H1 (cell line): ENCODE results near the gene MAGEA9. TPM values are rescaled to one million over a fixed set of nuclear protein-coding genes. Genes with fewer than 3 reads are reported as not detected.

Experiments
- ATF3 ChIP-seq: IDR thresholded peaks from 2 replicates; pipeline ENCODE4 v1.6.1; 2011; ENCODE audit warnings: low read depth, mild to moderate bottlenecking, low read length; ENCODE audit not compliant: insufficient read depth
- CHD1 ChIP-seq: IDR thresholded peaks from 2 replicates; pipeline ENCODE4 v1.6.1; 2012; ENCODE audit warnings: low read depth, low read length, improper control_type of control experiment
- CTCF ChIP-seq, 3 experiments: IDR thresholded peaks; 1 replicate in 2 of 3; 2 replicates in 1 of 3; pipeline versions ENCODE4 v1.5.1 to v1.6.1; 2011; ENCODE audit warnings: low read length in 3 of 3, mild to moderate bottlenecking in 3 of 3, inconsistent platforms in 2 of 3, low read depth in 1 of 3, moderate library complexity in 1 of 3; ENCODE audit not compliant: insufficient read depth in 1 of 3; ENCODE audit errors: control extremely low read depth in 1 of 3
- E2F6 ChIP-seq: IDR thresholded peaks from 2 replicates; pipeline ENCODE4 v1.6.1; 2012; ENCODE audit warnings: inconsistent platforms
- JUN ChIP-seq: IDR thresholded peaks from 2 replicates; pipeline ENCODE4 v1.6.1; 2011; ENCODE audit warnings: low read depth, mild to moderate bottlenecking, improper control_type of control experiment, low read length
- SIN3A ChIP-seq, 2 experiments: IDR thresholded peaks in 1 of 2; conservative IDR thresholded peaks in 1 of 2; 2 replicates each; pipeline ENCODE4 v1.6.1; 2011 to 2012; ENCODE audit warnings: low read length in 2 of 2, improper control_type of control experiment in 1 of 2, low read depth in 1 of 2, mild to moderate bottlenecking in 1 of 2
- polyA plus RNA-seq, 7 experiments: library from polyadenylated mRNA; depleted of rRNA in 3 of 7; stranded (reverse) in 5 of 7; unstranded in 2 of 7; fragments of >200 nt in 5 of 7; fragments of 200-250 nt in 2 of 7; gene quantifications; 1 replicate in 5 of 7; 2 replicates in 1 of 7; 4 replicates in 1 of 7; pipeline versions ENCODE4 v1.2.1 to v1.2.3, GENCODE V29; 2011 to 2013; ENCODE audit warnings: missing spikeins in 2 of 7, mixed read lengths in 2 of 7
- total RNA-seq: library from RNA; stranded (reverse); fragmentation: NEBNext Ultra II Directional; extraction: Animal tissue kit (Norgen Biotek cat#: 25700); gene quantifications from 2 replicates; pipeline ENCODE4 v1.2.1, GENCODE V29; 2021
- TF ChIP-seq, protein P1 (sequence below): fragments of 300-600 bp; sonication (generic); IDR thresholded peaks from 2 replicates; pipeline ENCODE4 v1.7.1; 2012; ENCODE audit warnings: low read length, moderate library complexity, mild to moderate bottlenecking, inconsistent platforms; ENCODE audit not compliant: insufficient replicate concordance

MAGEA9 gene
- total and polyA plus RNA-seq, 2 of the 8 experiments (the other 6 are each of a cell fraction or from before 2014, with no cell fraction given) = not detected

GRCh38 chrX:149827254-149827653, 45.5 kb downstream of the MAGEA9 start (continued):
- TF ChIP-seq, protein P1, sequence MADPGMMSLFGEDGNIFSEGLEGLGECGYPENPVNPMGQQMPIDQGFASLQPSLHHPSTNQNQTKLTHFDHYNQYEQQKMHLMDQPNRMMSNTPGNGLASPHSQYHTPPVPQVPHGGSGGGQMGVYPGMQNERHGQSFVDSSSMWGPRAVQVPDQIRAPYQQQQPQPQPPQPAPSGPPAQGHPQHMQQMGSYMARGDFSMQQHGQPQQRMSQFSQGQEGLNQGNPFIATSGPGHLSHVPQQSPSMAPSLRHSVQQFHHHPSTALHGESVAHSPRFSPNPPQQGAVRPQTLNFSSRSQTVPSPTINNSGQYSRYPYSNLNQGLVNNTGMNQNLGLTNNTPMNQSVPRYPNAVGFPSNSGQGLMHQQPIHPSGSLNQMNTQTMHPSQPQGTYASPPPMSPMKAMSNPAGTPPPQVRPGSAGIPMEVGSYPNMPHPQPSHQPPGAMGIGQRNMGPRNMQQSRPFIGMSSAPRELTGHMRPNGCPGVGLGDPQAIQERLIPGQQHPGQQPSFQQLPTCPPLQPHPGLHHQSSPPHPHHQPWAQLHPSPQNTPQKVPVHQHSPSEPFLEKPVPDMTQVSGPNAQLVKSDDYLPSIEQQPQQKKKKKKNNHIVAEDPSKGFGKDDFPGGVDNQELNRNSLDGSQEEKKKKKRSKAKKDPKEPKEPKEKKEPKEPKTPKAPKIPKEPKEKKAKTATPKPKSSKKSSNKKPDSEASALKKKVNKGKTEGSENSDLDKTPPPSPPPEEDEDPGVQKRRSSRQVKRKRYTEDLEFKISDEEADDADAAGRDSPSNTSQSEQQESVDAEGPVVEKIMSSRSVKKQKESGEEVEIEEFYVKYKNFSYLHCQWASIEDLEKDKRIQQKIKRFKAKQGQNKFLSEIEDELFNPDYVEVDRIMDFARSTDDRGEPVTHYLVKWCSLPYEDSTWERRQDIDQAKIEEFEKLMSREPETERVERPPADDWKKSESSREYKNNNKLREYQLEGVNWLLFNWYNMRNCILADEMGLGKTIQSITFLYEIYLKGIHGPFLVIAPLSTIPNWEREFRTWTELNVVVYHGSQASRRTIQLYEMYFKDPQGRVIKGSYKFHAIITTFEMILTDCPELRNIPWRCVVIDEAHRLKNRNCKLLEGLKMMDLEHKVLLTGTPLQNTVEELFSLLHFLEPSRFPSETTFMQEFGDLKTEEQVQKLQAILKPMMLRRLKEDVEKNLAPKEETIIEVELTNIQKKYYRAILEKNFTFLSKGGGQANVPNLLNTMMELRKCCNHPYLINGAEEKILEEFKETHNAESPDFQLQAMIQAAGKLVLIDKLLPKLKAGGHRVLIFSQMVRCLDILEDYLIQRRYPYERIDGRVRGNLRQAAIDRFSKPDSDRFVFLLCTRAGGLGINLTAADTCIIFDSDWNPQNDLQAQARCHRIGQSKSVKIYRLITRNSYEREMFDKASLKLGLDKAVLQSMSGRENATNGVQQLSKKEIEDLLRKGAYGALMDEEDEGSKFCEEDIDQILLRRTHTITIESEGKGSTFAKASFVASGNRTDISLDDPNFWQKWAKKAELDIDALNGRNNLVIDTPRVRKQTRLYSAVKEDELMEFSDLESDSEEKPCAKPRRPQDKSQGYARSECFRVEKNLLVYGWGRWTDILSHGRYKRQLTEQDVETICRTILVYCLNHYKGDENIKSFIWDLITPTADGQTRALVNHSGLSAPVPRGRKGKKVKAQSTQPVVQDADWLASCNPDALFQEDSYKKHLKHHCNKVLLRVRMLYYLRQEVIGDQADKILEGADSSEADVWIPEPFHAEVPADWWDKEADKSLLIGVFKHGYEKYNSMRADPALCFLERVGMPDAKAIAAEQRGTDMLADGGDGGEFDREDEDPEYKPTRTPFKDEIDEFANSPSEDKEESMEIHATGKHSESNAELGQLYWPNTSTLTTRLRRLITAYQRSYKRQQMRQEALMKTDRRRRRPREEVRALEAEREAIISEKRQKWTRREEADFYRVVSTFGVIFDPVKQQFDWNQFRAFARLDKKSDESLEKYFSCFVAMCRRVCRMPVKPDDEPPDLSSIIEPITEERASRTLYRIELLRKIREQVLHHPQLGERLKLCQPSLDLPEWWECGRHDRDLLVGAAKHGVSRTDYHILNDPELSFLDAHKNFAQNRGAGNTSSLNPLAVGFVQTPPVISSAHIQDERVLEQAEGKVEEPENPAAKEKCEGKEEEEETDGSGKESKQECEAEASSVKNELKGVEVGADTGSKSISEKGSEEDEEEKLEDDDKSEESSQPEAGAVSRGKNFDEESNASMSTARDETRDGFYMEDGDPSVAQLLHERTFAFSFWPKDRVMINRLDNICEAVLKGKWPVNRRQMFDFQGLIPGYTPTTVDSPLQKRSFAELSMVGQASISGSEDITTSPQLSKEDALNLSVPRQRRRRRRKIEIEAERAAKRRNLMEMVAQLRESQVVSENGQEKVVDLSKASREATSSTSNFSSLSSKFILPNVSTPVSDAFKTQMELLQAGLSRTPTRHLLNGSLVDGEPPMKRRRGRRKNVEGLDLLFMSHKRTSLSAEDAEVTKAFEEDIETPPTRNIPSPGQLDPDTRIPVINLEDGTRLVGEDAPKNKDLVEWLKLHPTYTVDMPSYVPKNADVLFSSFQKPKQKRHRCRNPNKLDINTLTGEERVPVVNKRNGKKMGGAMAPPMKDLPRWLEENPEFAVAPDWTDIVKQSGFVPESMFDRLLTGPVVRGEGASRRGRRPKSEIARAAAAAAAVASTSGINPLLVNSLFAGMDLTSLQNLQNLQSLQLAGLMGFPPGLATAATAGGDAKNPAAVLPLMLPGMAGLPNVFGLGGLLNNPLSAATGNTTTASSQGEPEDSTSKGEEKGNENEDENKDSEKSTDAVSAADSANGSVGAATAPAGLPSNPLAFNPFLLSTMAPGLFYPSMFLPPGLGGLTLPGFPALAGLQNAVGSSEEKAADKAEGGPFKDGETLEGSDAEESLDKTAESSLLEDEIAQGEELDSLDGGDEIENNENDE = no peak
- no peak for TF ChIP-seq SIN3A (conservative IDR thresholded peaks at IDR 0.05 in 1 of 2, IDR thresholded peaks at IDR 0.05 in 1 of 2; ENCODE audit: low read depth in 1 of 2, low read length in 2 of 2)
- no peak for TF ChIP-seq ATF3
- TF ChIP-seq CHD1 = no peak
- TF ChIP-seq E2F6 = no peak
- no peak for TF ChIP-seq CTCF (IDR thresholded peaks at IDR 0.05; ENCODE audit: control extremely low read depth in 1 of 3, insufficient read depth in 1 of 3, low read depth in 1 of 3, low read length in 3 of 3)
- TF ChIP-seq JUN = no peak
- TF ChIP-seq, all 59 proteins: peak for 0
